HL-60 (cell line): ENCODE measurements around the gene ARPC1A.

Experiments used
- CTCF ChIP-seq: IDR thresholded peaks from one replicate; pipeline ENCODE4 v1.5.1; 2011; ENCODE audit warnings: low read length, control low read depth, inconsistent platforms; ENCODE audit not compliant: insufficient read depth
- POLR2AphosphoS5 ChIP-seq: IDR thresholded peaks from 2 replicates; pipeline ENCODE4 v1.6.1; 2012; ENCODE audit warnings: low read depth

GRCh38 chr7:99309111-99309510 is 16.6 kb upstream of the ARPC1A start:
- no peak for TF ChIP-seq CTCF
- no peak for TF ChIP-seq POLR2AphosphoS5
